Large intestine (tissue), 3 donors: ENCODE measurements around the gene VPS13A. TPM values are rescaled to one million over a fixed set of nuclear protein-coding genes. Genes with fewer than 3 reads are reported as not detected.
A peak's percentile ranks its signal among the peaks of the same experiment; 100 is the strongest.

Source experiments
- DNase-seq, 2 donors: peaks; one replicate each; pipeline versions ENCODE4 v3.0.0 to v3.0.0-alpha.2; 2013
- H3K27ac ChIP-seq: one replicate; pipeline ENCODE4 v1.5.1; 2013; ENCODE audit warnings: low read length
- H3K27me3 ChIP-seq: 2 replicates; pipeline ENCODE4 v1.6.1; 2013; ENCODE audit warnings: low read length; ENCODE audit not compliant: control insufficient read depth, insufficient read depth
- H3K36me3 ChIP-seq: 2 replicates; pipeline ENCODE4 v1.6.1; 2013; ENCODE audit warnings: low read length; ENCODE audit not compliant: control insufficient read depth, insufficient read depth
- H3K4me1 ChIP-seq: one replicate; pipeline ENCODE4 v1.6.1; 2013; ENCODE audit warnings: low read length; ENCODE audit not compliant: control insufficient read depth, insufficient read depth
- H3K4me3 ChIP-seq: one replicate; pipeline ENCODE4 v1.5.1; 2013; ENCODE audit warnings: low read length
- H3K9me3 ChIP-seq: one replicate; pipeline ENCODE4 v1.6.1; 2013; ENCODE audit warnings: mild to moderate bottlenecking, low read depth, low read length, moderate library complexity; ENCODE audit not compliant: control insufficient read depth
- WGBS: methylation state at CpG from one replicate; pipeline ENCODE4 v1.1.5; 2013; ENCODE audit warnings: low lambda C conversion rate; ENCODE audit not compliant: insufficient coverage; 5-methylcytosine and 5-hydroxymethylcytosine counted together
- polyA plus RNA-seq: library from polyadenylated mRNA; unstranded; fragments of 120-200 nt; gene quantifications from one replicate; pipeline ENCODE4 v1.2.1, GENCODE V29; 2013

Gene VPS13A
- polyA plus RNA-seq, 1 donor: 56.0 TPM

DNA sequence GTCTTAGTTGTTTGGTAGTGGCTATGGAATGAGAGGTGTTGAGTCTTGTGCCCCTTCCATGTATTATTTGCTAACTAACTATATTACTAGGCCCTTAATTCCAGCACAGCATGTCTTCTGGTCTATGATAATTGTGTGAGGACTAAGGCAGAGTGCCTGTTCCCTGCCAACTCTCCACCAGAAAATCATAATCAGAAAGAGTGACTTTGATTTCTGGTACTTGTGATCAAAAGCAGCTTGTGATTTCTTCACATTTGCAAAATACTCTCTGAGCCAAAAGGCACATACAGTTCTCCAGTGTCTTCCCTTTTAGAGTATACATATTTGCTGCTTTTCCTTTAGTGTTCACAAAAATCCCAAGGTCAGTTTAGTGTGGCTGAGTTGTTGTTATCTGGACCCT, 240.9 kb downstream of the VPS13A start:
- H3K9me3 ChIP-seq: no peaks in the 10 kb centered on the region

DNA sequence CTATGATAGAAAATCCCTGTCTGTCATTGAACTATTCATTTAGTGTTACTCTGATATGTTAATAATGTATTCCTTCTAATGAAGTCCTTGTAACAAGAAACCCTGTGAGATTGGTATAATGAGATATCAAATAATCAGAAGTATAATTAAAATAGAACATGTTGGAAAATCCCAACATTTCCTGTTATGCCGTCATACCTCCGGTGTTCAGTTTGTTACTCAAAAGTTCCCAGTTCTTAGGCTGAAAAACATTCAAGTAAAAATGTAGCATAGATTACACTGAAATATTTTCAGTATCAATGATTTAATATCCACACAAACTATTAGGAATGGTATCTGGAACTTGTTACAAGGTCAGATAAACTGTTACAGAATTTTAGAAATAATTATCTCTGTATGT, 243.3 kb downstream of the VPS13A start:
- Histone ChIP-seq H3K27me3 (no peaks in the 10 kb centered on the region), H3K4me3 (no peak overlapping the region), H3K9me3 (no peaks in the 10 kb centered on the region), H3K4me1 (no peaks in the 10 kb centered on the region), H3K36me3 (peaks cover 4% of the 10 kb centered on the region), H3K27ac (no peak overlapping the region)
- no CpG with 5 or more reads among the region's 2 CpGs for WGBS
- no peak for DNase-seq

More for the DNA sequence above, 240.9 kb downstream of the VPS13A start:
- H3K4me1 ChIP-seq: no peaks in the 10 kb centered on the region
- peaks cover 5% of the 10 kb centered on the region for H3K36me3 ChIP-seq
- DNase-seq: no peak
- H3K4me3 ChIP-seq: no peak overlapping the region
- H3K27ac ChIP-seq: no peak overlapping the region
- no peaks in the 10 kb centered on the region for H3K27me3 ChIP-seq

DNA sequence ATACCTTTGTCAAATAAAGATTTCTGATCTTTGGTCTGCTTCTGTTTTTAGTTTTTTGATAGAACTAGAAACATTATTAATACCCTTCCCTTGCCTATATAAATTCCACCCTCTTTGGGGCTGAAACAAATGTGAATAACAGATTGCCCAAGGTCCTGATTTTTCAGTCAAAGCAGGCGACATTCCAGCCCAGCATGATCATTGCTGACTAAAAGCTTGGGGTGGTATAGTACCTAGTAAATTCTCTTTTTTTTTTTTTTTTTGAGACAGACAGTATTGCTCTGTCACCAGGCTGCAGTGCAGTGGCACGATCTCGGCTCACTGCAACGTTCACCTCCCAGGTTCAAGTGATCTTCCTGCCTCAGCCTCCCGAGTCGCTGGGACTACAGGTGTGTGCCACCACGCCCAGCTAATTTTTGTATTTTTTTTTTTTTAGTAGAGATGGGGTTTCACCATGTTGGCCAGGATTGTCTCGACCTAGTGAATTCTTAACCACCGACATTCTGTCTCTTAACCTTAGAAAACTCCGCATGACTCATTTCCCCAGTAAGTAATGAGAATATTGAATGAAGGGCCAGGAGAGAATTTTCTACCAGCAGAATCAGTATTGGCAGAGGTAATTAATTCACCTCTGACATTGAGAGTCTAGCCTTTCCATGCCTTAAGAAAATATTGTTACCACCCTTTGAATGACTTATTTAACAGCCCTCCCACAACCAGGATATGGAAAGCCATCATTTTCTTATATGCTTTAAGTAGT, 244.4 kb downstream of the VPS13A start:
- H3K4me1 ChIP-seq: no peaks in the 10 kb centered on the region
- no peak for DNase-seq
- H3K9me3 ChIP-seq: no peaks in the 10 kb centered on the region
- WGBS: no CpG with 5 or more reads among the region's 10 CpGs
- no peak overlapping the region for H3K4me3 ChIP-seq
- H3K27ac ChIP-seq: no peak overlapping the region
- peaks cover 2% of the 10 kb centered on the region for H3K36me3 ChIP-seq
- H3K27me3 ChIP-seq: no peaks in the 10 kb centered on the region

DNA sequence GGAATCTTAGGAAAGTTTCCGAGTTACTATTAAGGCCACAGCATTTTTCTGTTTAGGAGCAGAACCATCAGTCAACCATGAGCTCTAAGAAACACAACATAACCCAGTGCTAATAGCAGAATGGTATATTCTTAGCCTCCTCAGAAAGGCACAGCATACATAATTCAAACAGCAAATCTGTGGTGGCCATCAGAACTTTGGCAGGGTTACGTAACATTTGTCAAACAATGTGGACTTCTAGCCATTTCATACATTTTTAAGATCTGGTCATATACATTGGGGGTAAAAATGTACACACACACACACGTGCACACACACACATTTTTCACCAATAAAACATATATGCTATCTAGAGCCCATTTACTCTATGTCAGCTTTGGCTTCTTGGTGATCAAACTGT, 245.6 kb downstream of the VPS13A start:
- Histone ChIP-seq H3K36me3 (peaks cover 2% of the 10 kb centered on the region), H3K4me3 (no peak overlapping the region), H3K27ac (no peak overlapping the region), H3K4me1 (peaks cover 4% of the 10 kb centered on the region), H3K9me3 (no peaks in the 10 kb centered on the region), H3K27me3 (no peaks in the 10 kb centered on the region)
- no peak for DNase-seq
- WGBS: 100% methylated on average over 1 of the region's 3 CpGs

DNA sequence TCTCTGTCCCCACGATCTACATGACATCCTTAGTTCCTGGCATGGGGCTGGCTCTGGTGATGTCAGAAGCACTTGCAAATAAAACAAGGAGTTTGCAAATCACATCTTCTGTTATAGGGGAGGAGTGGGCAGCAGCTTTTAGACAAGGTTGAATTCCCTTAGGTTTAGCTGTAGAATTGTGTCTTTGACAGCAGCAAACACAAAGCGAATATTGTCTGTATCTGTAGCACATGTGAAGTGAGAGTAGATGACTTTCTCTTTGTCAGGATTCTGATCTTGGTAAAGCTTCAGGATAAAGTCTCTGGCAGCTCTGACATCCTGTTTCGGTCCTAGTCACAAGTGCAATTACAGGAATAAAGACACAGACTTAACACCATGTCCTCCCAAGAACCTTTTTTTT, 246.5 kb downstream of the VPS13A start:
- DNase-seq: no peak
- WGBS: no CpG with 5 or more reads among the region's 3 CpGs
- Histone ChIP-seq H3K4me3 (no peak overlapping the region), H3K36me3 (peaks cover 2% of the 10 kb centered on the region), H3K9me3 (no peaks in the 10 kb centered on the region), H3K27ac (no peak overlapping the region), H3K4me1 (peaks cover 4% of the 10 kb centered on the region), H3K27me3 (no peaks in the 10 kb centered on the region)

DNA sequence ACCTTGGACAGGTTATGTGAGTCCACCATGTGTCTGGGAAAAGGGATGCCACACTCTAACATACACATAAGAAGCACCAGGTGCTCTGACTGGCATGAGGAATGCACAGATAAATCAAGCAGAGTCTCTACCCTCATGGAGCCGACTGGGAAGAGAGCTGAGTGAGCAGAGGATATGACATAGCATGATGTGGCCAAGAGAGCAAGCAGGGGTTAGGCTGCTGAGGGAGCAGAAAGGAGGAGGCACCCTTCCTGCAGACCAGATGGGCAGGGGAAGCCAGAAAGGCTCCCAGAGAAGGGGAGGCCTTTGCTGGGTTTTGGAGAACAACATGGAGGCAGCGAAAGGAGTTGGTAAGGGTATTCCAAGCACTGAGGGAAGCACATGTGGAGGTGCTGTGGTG, 247.7 kb downstream of the VPS13A start:
- H3K4me1 ChIP-seq: peaks cover 4% of the 10 kb centered on the region
- no peak overlapping the region for H3K4me3 ChIP-seq
- H3K27ac ChIP-seq: no peak overlapping the region
- H3K36me3 ChIP-seq: no peaks in the 10 kb centered on the region
- H3K9me3 ChIP-seq: no peaks in the 10 kb centered on the region
- no peaks in the 10 kb centered on the region for H3K27me3 ChIP-seq
- no CpG with 5 or more reads among the region's 2 CpGs for WGBS
- DNase-seq: no peak

DNA sequence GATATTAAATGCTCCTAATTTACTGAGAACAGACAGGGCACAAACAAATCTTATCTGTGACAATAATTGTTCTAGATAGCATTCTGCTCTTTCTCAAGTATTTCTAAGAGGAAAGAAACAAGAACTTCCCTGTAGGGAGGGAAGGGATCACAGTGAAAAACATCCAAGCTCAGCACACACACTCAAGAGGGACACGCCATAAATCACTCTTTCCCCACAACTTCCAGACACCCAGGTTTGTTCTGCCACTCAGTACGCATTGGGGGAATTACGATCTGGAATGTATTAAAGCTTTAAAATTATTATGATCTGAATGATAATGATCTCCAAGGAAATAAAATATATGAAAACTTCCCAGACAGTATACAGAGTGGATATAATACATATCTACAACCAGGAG, 249.4 kb downstream of the VPS13A start:
- Histone ChIP-seq H3K27me3 (no peaks in the 10 kb centered on the region), H3K4me3 (no peak overlapping the region), H3K4me1 (peaks cover 4% of the 10 kb centered on the region), H3K36me3 (no peaks in the 10 kb centered on the region), H3K27ac (no peak overlapping the region), H3K9me3 (no peaks in the 10 kb centered on the region)
- WGBS: no CpG with 5 or more reads among the region's 3 CpGs
- DNase-seq: peak in 1 of 2 donors; percentile 18

DNA sequence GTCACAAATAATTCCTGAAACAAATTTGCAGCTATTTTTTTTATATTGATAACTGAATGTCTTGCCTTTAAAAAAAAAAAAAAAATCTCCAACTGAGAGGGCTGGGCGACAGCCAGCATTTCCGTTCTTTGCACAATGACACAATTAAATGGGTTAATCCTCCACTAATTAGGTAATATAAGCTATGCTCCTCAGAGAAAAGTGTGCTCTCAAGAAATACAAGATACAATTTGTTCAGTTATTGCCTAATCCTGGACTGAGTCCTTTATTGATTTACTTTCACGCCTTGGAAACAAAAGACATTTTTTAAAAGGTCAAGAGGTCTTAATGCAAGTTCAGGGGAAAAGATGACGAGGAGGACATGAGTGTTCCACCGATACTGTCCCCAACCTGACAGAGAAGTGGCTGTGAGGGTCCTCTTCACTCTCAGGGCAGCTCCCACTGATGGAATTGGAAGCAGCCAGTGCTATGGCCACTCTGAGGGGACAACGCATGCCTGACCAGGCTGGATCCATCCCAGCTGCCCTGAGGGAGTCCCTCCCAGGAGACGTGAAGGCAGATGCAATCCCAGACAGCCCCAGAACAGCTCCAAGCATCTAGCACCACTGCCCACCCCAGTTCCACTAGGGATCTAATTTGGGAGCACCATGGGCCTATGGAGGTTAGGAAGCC, 250.1 kb downstream of the VPS13A start:
- peak in 1 of 2 donors; percentile 31 for DNase-seq
- no peak overlapping the region for H3K4me3 ChIP-seq
- H3K36me3 ChIP-seq: no peaks in the 10 kb centered on the region
- H3K27ac ChIP-seq: no peak overlapping the region
- H3K9me3 ChIP-seq: no peaks in the 10 kb centered on the region
- H3K4me1 ChIP-seq: peaks cover 4% of the 10 kb centered on the region
- WGBS: no CpG with 5 or more reads among the region's 7 CpGs
- no peaks in the 10 kb centered on the region for H3K27me3 ChIP-seq

DNA sequence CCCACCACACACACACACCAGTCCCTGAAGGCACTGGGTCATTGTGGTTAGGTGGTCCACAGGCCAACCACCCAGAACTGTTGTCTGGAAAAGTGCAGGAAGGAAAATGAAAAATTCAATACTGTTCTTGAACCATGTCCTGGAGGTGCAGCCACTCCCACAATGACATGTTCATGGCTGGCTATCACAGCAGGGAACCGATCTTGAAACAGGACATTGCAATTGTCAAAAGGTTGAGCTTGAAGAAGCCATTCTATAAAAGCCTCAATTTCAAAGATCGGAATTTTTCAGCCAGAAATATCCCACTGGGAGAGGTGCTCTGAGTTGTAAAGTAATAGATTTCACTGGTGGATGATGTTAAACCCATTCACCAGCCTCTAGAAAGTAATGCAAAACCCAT, 252.6 kb downstream of the VPS13A start:
- no peak for DNase-seq
- Histone ChIP-seq H3K9me3 (no peaks in the 10 kb centered on the region), H3K36me3 (no peaks in the 10 kb centered on the region), H3K4me1 (peaks cover 4% of the 10 kb centered on the region), H3K4me3 (no peak overlapping the region), H3K27me3 (no peaks in the 10 kb centered on the region), H3K27ac (no peak overlapping the region)
- no CpG with 5 or more reads among the region's 2 CpGs for WGBS

DNA sequence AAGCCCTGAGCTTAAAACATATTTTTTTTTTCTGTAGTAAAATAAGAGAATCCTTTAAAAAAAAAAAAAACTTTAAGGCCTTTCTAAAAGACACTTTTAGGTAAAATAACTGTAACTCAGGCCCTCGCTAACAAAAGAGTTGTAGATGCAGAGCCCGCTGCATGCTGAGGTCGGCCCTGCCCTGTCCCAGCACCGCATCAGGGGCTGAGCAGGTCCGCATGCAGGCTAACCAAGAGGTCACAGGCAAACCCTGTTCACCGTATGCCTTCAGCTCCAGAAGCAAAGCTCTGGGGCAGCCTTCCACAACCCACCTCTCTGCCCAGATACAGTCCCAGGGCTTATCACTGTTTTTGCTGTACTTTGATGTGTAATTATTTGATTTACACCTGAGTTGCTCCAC, 254.7 kb downstream of the VPS13A start:
- Histone ChIP-seq H3K9me3 (no peaks in the 10 kb centered on the region), H3K27ac (no peak overlapping the region), H3K27me3 (no peaks in the 10 kb centered on the region), H3K4me1 (peaks cover 4% of the 10 kb centered on the region), H3K4me3 (no peak overlapping the region), H3K36me3 (no peaks in the 10 kb centered on the region)
- no CpG with 5 or more reads among the region's 6 CpGs for WGBS
- no peak for DNase-seq
